GM12892 (cell line): ENCODE results near the gene B3GAT3. TPM values are rescaled to one million over a fixed set of nuclear protein-coding genes. Genes with fewer than 3 reads are reported as not detected.

Experiments
- DNase-seq: peaks from one replicate; pipeline ENCODE4 v3.0.0; 2011; ENCODE audit not compliant: insufficient read length
- FAIRE-seq: peaks from 2 replicates; lab custom pipeline; 2011; peaks lifted over from hg19 to GRCh38; lab: Jason Lieb, UNC
- POLR2A ChIP-seq: IDR thresholded peaks from 2 replicates; pipeline ENCODE4 v1.6.1; 2011; ENCODE audit warnings: low read depth, low read length, control low read depth
- POLR2AphosphoS5 ChIP-seq: IDR thresholded peaks from 2 replicates; pipeline ENCODE4 v1.6.1; 2011; ENCODE audit warnings: low read depth, low read length, control low read depth
- TAF1 ChIP-seq: IDR thresholded peaks from 2 replicates; pipeline ENCODE4 v1.6.1; 2011; ENCODE audit warnings: low read depth, mild to moderate bottlenecking, control low read depth, low read length, borderline replicate concordance
- polyA plus RNA-seq: library from polyadenylated mRNA; unstranded; fragments of >200 nt; gene quantifications from one replicate; pipeline ENCODE4 v1.2.1, GENCODE V29; 2012; ENCODE audit warnings: missing spikeins, inconsistent platforms; ENCODE audit not compliant: missing spikeins

Gene B3GAT3
- 13.6 TPM for polyA plus RNA-seq

- TF ChIP-seq TAF1 (no peak), POLR2A (peak; percentile 87), POLR2AphosphoS5 (peak; percentile 87)
- peak; percentile 99 for FAIRE-seq
- peak; percentile 99 for DNase-seq
These were observed at the start of gene B3GAT3 for GRCh38 chr11:62621567-62622470. TSS of gene B3GAT3 (minus strand) at chr11:62621986. CDS start at chr11:62621947, 39 bp downstream.

- DNase-seq: no peak
- TF ChIP-seq POLR2A (no peak), TAF1 (no peak), POLR2AphosphoS5 (no peak)
- no peak for FAIRE-seq
These were observed 49.4 kb upstream of the B3GAT3 start for GRCh38 chr11:62671236-62671607.

- DNase-seq: no peak
- FAIRE-seq: no peak
- TF ChIP-seq POLR2AphosphoS5 (no peak), POLR2A (no peak; the same call in 1 of the 2 replicates), TAF1 (no peak)
These were observed 47.8 kb upstream of the B3GAT3 start for GRCh38 chr11:62669420-62670161.

GRCh38 chr11:62667460-62667859 lies 45.7 kb upstream of the B3GAT3 start:
- TF ChIP-seq POLR2A (no peak), TAF1 (no peak), POLR2AphosphoS5 (no peak)
- no peak for DNase-seq
- FAIRE-seq: no peak

GRCh38 chr11:62666259-62666926 lies 44.6 kb upstream of the B3GAT3 start:
- peak; percentile 37 for TF ChIP-seq POLR2A
- peak; percentile 69 for TF ChIP-seq POLR2AphosphoS5
- TF ChIP-seq TAF1: no peak
- DNase-seq (no peak), FAIRE-seq (no peak)

GRCh38 chr11:62665599-62666258 lies 43.9 kb upstream of the B3GAT3 start:
- TF ChIP-seq POLR2A (no peak), TAF1 (peak; percentile 53; the same call in 1 of the 2 replicates)
- FAIRE-seq: peak; percentile 21
- DNase-seq: no peak

- TF ChIP-seq TAF1 (peak; percentile 98), POLR2A (peak; percentile 99), POLR2AphosphoS5 (peak; percentile 99)
- DNase-seq (peak; percentile 93), FAIRE-seq (peak; percentile 85)
These were observed 43.4 kb upstream of the B3GAT3 start, which contains the start of the genes C11orf98 and CSKMT for GRCh38 chr11:62665075-62665598. TSS of gene C11orf98 (minus strand) at chr11:62665210. CDS start at chr11:62665169, 41 bp downstream. TSS of gene CSKMT (plus strand) at chr11:62665312. CDS start at chr11:62665880, 568 bp downstream.

- no peak for TF ChIP-seq POLR2A
- TF ChIP-seq TAF1: peak; percentile 50; the same call in 1 of the 2 replicates
- TF ChIP-seq POLR2AphosphoS5: no peak
- DNase-seq (peak; percentile 53), FAIRE-seq (peak; percentile 38)
These were observed 42.8 kb upstream of the B3GAT3 start for GRCh38 chr11:62664405-62665074.

GRCh38 chr11:62656796-62657429 lies 35.1 kb upstream of the B3GAT3 start:
- TF ChIP-seq POLR2AphosphoS5: no peak
- no peak for TF ChIP-seq POLR2A
- no peak for TF ChIP-seq TAF1
- DNase-seq (no peak), FAIRE-seq (no peak)
